ENCODE results near the gene GRK5. TPM values are rescaled to one million over a fixed set of nuclear protein-coding genes. Genes with fewer than 3 reads are reported as not detected.

The GRK5 gene
- total and polyA plus RNA-seq, 9 of the 15 experiments (the other 6 are each of a cell fraction or from before 2014, with no cell fraction given) = 0.46 to 0.83 (median 0.67) TPM; not detected in 2

GRCh38 chr10:119270762-119271366 is 63.5 kb downstream of the GRK5 start (continued):
- TF ChIP-seq MXI1 (IDR thresholded peaks at IDR 0.05; ENCODE audit: low read depth, low read length) (peak; percentile 54; the same call in 1 of the 2 replicates), MYC (IDR thresholded peaks at IDR 0.05; ENCODE audit: low read depth, low read length) (peak; percentile 52), MYC (CRISPR knock-in tag; IDR thresholded peaks at IDR 0.05; ENCODE audit: borderline replicate concordance, low read depth) (no peak), ZC3H4 (CRISPR knock-in tag; IDR thresholded peaks at IDR 0.05; ENCODE audit: borderline replicate concordance) (no peak), ZFP36 (IDR thresholded peaks at IDR 0.05; ENCODE audit: low read depth, low read length, partially characterized antibody) (no peak), HNRNPLL (IDR thresholded peaks at IDR 0.05; ENCODE audit: low read depth, low read length, poor library complexity, severe bottlenecking) (no peak), ZKSCAN3 (CRISPR knock-in tag; IDR thresholded peaks at IDR 0.05) (no peak), DACH1 (IDR thresholded peaks at IDR 0.05; ENCODE audit: partially characterized antibody) (peak; percentile 14)
- TF ChIP-seq, protein P1, sequence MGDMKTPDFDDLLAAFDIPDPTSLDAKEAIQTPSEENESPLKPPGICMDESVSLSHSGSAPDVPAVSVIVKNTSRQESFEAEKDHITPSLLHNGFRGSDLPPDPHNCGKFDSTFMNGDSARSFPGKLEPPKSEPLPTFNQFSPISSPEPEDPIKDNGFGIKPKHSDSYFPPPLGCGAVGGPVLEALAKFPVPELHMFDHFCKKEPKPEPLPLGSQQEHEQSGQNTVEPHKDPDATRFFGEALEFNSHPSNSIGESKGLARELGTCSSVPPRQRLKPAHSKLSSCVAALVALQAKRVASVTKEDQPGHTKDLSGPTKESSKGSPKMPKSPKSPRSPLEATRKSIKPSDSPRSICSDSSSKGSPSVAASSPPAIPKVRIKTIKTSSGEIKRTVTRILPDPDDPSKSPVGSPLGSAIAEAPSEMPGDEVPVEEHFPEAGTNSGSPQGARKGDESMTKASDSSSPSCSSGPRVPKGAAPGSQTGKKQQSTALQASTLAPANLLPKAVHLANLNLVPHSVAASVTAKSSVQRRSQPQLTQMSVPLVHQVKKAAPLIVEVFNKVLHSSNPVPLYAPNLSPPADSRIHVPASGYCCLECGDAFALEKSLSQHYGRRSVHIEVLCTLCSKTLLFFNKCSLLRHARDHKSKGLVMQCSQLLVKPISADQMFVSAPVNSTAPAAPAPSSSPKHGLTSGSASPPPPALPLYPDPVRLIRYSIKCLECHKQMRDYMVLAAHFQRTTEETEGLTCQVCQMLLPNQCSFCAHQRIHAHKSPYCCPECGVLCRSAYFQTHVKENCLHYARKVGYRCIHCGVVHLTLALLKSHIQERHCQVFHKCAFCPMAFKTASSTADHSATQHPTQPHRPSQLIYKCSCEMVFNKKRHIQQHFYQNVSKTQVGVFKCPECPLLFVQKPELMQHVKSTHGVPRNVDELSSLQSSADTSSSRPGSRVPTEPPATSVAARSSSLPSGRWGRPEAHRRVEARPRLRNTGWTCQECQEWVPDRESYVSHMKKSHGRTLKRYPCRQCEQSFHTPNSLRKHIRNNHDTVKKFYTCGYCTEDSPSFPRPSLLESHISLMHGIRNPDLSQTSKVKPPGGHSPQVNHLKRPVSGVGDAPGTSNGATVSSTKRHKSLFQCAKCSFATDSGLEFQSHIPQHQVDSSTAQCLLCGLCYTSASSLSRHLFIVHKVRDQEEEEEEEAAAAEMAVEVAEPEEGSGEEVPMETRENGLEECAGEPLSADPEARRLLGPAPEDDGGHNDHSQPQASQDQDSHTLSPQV (IDR thresholded peaks at IDR 0.05) = peak; percentile 52; the same call in 1 of the 2 replicates
- TF ChIP-seq, protein P2, sequence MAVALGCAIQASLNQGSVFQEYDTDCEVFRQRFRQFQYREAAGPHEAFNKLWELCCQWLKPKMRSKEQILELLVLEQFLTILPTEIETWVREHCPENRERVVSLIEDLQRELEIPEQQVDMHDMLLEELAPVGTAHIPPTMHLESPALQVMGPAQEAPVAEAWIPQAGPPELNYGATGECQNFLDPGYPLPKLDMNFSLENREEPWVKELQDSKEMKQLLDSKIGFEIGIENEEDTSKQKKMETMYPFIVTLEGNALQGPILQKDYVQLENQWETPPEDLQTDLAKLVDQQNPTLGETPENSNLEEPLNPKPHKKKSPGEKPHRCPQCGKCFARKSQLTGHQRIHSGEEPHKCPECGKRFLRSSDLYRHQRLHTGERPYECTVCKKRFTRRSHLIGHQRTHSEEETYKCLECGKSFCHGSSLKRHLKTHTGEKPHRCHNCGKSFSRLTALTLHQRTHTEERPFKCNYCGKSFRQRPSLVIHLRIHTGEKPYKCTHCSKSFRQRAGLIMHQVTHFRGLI (CRISPR knock-in tag; IDR thresholded peaks at IDR 0.05) = no peak

Measured in K562 (cell line).